T follicular helper cell (primary cell): Measurements from ENCODE around the gene ARAP2.

ENCODE experiments used
- DNase-seq: peaks from one replicate; pipeline ENCODE4 v3.0.0-alpha.2; 2020; ENCODE audit warnings: low read depth

The ARAP2 gene

DNA sequence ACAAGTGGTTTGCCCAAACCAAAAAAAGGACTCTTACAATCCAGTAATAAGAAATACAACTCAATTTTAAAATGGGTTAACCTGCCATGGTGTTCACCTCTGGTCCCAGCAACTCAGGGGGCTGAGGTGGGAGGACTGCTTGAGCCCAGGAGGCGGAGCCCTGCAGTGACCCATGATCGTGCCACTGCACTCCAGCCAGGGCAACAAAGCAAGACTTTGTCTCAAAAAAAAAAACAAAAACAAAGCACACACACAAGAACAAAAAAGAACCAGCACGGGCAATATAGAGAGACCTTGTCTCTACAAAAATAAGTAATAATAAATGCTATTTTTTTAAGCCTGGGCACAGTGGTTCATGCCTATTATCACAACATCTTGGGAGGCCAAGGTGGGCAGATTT, 28.7 kb downstream of the ARAP2 start:
- no peak for DNase-seq

DNA sequence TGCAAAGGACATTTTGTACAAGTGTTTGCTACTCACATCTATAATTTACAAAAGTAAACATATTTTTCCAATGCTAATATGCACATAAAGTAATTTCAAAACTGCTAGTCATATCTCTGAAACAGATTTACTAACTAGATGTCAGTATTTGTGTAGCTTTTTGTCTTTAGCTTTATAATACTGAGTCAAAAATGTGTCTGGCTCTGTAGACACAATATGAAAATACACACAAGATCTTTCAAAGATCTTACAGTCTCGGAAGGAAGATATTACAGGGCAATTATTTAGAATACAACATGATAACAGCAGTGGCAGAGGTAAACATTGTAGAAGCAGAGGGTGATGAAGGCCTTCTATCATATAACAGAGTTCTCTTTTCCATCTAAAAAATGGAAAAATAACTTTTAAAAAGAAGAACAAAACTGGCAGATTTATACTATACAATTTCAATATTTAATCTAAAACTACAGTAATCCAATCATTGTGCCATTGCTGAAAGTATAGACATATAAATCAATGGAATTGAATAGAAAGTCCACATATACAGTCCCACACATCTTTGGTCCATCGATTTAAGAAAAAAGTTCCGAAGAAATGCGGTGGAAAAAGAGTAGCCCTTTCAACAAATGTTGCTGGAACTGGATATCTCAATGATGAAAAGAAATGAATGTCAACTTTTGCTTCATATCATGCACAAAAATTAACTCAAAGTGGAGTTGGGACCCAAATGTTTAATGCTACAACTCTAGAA, 29.4 kb downstream of the ARAP2 start:
- no peak for DNase-seq

DNA sequence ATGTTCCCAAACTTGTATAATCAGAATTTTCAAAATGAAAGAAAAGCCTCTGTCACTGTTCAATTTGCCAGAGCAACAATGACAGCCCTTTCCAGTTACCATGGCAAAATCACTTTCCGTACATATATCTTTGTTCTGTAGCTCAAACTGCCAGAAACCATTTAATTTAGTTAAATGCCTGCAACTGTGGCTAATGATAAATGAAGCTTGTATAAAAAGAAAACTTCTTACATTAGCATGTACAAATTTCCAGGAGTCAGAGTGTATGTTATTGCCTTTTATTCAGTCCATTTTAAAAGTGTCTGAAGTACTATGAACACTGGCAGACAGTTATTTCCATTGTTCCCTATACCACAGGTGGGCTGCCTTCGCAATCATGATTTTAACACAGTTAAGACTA, 30.3 kb downstream of the ARAP2 start:
- DNase-seq, result no peak

DNA sequence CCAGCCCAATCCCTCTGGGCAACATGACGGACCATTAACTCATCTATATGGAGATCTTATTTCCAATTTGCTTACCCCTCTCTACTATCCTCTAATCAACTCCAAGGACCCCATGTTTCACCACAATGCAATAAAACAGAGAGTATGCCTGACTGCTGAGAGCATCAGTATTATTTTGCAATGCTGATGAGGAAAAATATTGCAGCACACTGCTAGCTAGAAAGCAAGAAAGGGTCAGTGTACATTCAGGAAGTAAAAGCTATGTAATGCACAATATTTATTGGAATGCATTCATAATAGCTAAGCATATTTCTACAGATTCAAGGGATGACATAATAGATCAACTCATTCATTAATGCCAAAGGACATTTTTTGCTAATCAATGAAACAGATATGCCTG, 33.2 kb downstream of the ARAP2 start:
- DNase-seq, result no peak

DNA sequence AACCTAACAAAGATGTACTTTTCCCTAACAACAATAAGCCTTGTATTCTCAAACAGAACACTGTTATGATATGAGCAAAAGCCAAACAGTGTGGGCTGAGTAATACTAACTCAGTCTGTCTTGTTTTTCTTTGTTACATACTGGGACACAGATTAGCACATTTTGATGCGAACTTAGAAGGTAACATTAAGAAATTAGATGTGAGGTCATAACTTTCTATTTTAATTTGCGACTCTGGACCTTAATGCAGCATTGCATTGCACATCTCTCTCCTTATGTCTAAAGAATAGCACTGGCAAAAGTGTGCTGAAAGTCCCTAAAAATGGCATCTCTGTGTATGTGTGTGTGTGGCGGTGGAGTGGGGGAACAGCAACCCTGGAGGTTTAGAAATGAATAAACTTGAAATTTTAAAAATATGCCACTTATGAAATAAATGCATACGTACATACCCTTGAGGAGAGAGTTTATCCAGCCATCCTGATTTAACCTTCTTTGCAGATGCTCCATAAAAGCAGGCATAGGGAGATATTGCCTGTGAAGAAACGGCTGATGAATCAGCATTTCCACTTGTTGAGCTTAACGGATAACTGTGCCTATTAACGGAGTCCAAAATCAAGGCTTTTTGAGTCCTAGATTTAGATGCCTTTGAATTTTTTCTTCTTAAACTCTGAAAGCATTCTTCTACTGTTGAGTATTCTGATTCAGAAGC, 34.2 kb downstream of the ARAP2 start:
- DNase-seq, result no peak

DNA sequence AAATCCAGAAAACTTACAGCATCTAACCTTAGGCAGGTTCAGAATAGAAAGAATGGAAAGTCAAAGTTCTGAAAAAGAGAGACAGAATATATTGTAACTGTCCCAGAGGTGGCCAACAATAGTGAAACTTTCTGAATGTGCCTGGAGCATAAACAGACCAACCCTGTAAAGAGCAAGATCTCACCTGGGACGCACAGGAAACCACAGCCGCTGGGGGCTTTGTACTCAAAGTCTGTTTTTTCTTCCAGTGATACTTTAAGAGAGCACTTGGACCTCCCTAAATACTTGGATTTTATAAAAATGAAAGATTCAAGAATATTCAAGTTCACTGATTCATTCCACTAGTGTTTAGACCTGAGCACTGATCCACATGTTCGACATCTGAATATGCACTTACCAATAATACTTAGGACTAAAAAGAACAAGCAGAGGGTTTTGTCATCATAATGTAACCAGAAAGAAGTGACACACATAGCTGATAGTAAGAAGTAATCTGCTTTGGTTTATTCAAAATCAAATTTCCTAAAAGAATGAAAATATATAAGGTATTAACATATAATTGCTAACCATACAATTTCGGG, 35.3 kb downstream of the ARAP2 start:
- peak; percentile 14 for DNase-seq

DNA sequence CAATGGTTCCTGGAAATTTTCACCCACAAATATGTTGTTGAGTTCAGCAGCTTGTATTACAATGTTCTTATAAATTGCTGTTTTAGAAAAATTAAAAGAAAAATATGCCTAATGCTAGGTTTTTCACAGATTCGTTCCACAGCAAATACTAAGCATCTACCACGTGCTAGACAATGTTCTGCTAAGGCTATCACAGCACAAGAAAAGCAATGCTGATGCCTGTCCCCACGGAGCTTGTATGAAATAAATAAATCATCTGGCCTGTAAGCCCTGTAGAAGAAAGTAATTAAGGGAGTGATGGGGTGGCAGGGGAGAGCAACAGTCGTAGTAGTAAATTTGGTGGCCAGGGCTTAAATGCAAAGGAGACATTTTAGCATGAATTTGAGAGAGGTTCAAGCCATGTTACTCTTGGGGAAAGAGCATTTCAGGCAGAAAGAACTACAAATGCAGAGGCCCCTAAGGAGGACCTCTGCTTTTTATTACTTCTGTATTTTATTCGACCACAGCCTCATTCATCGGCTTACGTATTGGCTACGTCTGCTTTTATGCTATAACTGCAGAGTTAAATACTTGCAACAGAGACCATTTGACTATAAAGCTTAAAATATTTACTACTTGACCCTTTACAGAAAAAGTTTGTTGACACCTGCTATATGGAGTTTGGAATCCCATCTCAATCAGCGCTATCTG, 36.3 kb downstream of the ARAP2 start:
- DNase-seq, result no peak

DNA sequence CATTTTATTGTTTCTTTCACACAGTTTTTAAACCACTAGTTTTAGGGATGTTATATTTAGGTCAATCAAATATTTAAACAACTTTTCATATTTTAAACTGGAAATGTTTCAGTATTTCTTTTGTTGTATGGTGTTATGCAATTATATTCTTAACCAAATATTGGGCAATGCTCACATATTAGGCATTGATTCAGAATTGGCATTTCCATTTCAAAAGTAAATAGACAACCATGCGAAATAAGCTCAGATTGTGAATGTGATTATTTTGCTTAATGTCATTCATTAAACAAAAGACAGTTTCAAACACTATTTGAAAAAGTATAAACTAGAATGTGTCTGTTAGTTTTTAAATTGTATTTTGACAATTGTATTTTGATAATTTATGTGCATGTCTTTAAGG, 36.9 kb downstream of the ARAP2 start:
- DNase-seq, result no peak

DNA sequence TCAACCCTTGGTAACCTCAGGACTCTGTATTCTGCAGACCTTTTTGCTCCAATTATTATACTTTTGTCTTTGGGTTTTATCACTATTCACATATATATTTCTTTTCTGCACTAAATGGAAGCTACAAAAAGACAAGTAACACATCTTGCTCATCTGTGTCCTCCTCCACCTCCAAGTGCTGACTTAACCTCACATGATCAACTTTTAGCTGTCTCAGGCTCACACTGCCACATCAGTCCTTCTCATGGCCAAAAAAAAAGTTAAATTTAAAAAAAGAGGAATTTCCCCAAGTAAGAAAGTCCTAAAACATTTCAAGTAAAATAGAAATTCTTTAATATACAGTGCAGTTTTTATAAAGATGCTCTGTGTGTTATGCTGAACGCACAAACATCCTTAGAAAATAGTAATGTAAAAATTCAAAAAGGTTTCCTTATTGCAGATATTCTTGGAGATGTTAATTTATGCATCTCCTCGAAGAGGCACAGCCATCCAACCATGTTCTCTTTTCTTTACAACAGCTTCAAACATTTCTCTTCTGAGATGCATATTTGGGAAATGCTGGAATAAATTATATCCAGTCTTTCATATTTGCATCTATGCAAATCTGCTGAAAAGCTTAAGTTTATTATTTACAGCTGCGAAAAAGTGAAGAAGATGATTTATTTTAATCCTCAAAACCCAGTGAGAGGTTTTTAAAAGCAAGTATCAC, 37.6 kb downstream of the ARAP2 start:
- DNase-seq, result no peak

DNA sequence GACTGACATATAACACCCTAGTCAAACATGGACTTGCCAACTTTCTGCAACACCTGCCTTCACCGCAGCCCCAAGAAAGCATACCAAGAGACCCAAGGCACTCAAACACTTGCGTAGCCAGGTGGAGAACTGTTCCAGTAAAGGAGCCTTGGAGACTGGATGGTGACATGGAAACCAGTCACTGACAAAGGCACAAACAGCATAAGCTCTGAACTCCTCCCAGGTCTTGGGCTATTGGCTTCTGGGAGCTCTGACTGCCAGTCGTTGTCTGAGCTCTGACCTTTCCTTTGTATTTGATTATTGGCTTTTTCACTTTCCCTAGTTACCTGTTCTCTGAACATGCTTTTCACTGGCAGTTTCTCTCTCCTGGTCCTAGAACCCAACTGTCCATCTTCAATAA, 38.3 kb downstream of the ARAP2 start:
- no peak for DNase-seq

DNA sequence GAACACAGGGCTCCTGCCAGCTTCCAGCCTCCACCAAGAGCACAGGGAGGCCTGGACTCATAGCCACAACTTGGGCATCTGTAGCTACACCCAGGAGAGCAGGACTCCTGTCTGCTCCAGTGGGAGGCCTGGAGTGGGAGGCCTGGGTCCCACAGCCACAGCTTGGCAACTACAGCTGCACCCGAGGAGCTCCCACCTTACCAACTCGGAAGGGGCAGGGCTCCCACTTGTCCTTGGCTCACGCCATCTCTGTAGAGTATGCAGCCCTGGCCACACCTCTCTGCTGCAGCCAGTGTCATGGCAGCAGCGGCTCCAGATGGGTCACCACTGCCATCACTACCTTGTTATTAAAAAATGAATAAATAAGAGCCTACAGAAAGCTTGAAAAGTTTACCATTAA, 45.5 kb downstream of the ARAP2 start:
- DNase-seq, result no peak

DNA sequence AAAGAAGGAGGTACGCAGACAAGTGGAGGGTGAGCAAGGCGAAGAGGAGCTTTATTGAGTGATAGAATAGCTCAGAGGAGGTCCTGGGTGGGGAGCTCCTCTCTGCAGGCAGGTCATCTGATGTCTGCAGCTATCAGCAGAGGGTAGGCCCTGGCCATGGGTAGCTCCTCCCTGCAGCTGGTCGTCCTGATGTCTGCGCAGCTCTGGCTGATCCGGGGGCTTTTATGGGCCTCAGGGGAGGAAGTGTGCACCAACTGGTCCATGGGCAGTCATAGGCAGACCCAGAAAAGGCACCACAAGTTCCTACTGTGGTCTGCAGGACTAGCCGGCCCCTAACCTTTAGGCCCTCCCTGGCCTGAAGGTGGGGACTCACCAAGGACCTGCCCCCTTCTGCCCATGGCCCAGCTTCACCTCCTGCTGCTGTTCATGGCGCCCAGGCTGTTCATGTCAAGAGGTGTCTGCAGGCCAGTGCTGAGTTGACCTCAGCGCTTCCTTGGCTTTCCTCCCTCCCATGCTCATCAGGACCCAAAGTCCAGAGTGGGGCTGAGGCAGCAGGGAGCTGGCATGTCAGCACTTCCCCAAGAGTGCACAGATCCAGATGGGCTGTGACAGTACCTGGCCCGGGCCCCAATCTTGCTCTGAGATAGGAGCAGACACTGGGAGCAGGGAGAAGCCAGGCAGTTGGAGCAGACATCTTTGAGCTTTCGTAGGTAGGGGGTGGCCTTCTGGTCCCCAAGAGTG, 46.1 kb downstream of the ARAP2 start:
- no peak for DNase-seq

DNA sequence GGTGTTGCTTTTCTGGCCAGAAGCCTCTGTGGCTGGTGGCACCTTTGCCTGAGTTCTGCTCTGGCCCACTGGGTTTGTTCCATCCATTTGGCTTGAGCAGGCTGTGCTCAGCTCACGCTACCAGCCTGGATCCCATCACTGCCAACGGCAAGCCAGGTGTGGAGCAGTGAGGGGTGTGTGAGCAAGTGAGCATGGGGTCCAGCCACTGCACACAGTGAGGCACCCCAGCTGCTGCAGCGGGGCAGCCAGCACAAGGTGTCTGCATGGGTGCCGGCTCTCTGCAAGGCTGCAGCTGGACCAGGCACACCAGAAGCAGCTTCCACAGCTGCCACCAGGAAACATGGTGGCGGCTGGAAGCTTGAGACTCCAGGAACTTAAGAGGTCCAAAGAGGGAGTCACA, 46.8 kb downstream of the ARAP2 start:
- no peak for DNase-seq

DNA sequence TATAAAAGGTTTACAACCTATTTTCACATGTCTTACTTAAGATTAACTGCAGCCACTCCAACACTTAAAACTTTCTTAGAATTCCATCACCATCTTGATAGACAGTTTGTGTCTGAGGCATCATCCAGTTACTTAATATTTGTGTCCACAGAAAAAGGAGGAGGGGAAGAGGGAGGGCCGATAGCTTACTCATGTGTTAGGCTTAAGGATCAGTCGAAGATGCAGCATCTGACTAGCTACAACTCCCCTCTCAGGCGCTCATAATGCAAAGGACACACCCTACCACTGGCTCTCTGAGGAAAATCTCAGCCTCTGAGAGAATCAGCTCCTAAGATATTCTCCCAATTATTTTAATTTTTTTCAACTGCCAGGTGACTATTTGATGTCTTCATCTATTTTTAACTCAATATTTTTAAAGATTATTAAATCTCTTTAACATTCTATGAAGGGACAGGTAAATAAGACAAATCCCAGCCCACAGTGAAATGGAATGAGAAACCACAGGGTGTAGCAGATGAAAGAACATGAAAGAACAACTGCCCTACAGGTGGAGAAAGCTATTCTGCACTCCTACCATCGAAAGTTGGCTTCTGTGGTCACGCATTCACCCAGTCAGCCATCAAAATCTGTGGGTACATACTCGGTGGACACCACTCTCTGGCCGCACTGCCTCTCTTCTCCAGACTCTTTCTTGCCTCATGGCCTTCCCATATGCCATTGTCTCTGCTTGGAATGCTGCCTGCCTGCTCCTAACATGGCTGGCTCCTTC, 48.0 kb downstream of the ARAP2 start:
- DNase-seq, result no peak

DNA sequence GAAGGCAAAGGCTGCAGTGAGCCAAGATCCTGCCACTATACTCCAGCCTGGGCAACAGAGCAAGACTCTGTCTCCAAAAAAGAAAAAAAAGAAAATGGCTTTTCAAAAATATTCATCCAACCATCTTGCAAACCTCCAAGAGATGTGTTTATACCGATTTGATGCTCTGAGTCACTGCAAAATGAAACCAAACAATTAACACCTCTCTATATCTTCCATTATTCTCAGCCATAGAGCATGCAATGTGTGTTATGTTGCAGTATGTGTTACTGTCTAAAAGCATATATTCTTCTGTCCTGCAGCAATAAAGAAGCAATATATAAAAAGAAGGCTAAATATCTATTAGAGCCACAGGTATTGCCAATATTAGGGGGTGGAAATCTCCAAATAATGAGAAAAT, 51.4 kb downstream of the ARAP2 start:
- no peak for DNase-seq

DNA sequence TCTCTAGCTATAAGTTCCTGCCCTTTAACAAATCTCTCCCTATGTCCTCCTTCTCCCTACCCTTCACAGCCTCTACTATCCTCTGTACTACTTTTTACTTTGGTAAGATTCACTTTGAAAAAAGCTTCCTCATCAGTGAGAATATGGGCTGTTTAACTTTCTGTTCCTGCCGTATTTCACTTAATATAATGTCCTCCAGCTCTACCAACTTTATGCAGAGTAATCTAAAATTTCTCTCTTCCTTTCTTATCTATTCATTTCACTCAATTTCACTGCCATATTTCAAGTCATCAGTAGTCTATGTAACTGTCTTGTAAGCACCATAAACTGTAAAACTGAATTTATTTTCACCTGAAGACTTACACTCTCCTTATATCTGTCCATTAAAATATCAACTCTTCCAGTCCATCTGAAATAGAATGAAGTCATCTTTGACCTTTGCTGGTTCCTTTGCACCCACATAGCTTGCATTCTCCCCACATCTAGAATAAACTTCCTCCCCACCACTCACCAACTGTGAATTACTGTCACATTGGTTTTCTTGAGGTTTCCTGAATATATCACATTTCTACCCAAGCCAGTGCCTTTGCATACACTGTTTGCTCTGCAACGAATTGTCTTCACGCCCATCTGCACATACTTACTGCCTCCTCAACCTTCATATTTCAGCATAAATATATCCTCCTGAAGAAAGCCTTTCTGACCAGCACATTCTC, 54.6 kb downstream of the ARAP2 start:
- DNase-seq, result no peak

DNA sequence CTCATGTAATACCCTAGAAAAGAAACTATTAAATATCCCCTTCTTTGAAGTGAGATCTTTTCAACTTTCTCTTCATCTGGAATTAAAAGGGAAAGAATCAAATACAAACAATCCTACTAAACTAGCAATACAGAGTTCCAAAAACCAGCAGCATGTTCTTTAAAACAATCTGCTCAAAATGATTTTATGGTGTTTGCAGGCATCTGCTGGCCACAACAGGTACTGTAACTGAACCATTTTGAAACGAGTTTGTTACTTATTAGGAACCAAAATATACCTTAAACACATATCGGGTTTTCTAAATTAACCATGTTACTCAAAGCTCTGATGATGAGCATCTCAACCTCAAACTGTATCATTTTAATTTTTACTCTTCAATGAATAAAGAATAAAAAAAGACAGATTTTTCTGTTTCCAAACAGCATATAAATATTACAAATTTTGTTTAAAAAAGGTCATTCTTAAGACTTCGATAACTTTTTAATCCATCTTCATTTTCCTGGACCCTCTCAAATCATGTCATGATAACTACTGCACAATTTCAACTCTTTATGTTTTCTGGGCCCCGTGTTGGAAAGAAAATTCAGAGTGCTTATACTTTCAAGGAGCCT, 56.5 kb downstream of the ARAP2 start:
- DNase-seq, result no peak

DNA sequence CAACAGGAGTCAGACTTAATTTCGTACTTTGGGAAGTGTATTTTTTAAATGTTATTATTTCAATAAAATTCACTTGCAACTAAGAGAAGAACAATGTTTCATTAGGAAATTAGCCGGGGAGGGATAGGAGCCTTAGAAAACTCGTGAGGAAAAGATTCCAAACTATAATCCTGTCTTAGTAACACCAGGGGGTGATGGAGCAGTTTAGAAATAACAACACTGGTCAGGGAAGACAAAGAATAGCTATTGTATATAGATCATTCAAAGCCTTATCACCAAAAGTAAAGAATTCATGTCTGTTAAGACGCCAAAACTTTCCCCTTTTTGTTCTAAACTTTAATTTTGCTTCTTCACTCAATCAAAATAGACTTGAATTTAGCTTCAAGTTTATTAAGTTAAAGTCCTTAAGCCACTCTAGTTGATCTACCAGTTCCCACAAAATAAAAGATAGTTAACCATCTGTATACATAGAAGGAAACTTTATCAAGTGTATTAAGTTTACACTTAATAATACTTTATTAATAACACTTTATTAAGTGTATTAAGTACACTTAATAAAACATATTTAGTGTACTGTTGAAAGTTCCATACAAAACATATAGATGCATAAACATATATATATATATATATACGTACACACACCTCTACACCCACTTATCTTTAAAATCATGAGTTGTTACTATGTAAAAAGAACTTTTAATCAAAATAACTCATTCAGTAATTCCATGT, 60.5 kb downstream of the ARAP2 start:
- no peak for DNase-seq

DNA sequence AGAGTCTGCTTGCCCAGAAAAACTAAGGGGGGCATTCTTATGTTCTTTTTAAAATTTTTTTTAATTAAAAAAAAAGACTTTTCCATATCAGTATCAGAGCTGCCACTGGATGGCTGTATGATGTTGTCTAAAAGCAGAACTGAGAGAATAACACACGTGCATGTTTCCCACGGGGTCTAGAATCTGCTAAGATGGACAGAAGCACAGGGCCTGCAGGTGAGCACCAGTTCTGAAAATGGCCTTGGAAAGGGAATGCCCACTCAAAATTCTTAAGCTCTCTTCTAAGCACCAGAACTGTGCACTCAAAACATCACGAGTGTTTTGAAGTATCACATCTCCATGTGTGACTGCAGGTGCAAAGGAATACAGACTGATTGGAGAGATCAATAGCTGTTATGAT, 61.1 kb downstream of the ARAP2 start:
- no peak for DNase-seq
